Activated gamma-delta T cell treated with Interleukin-2 at 50 U/mL for 16 hours (primary cell): ENCODE results near the gene ANKRD44.

ENCODE experiments used
- DNase-seq: peaks from one replicate; pipeline ENCODE4 v3.0.0-alpha.2; 2020

Gene ANKRD44

GRCh38 chr2:197236159-197236558 is 74.4 kb downstream of the ANKRD44 start:
- DNase-seq, result no peak

GRCh38 chr2:197235711-197236110 is 74.9 kb downstream of the ANKRD44 start:
- no peak for DNase-seq

- no peak for DNase-seq
These were observed 75.8 kb downstream of the ANKRD44 start for GRCh38 chr2:197234671-197235191.

- no peak for DNase-seq
These were observed 77.1 kb downstream of the ANKRD44 start for GRCh38 chr2:197233473-197233872.

- DNase-seq, result no peak
These were observed 78.6 kb downstream of the ANKRD44 start for GRCh38 chr2:197232010-197232409.

GRCh38 chr2:197229509-197230443 is 80.8 kb downstream of the ANKRD44 start:
- no peak for DNase-seq

GRCh38 chr2:197223451-197223850 is 87.1 kb downstream of the ANKRD44 start:
- DNase-seq, result no peak

GRCh38 chr2:197219636-197220035 is 90.9 kb downstream of the ANKRD44 start:
- DNase-seq, result no peak

- DNase-seq, result no peak
These were observed 93.0 kb downstream of the ANKRD44 start for GRCh38 chr2:197217541-197217940.

- DNase-seq, result no peak
These were observed 94.1 kb downstream of the ANKRD44 start for GRCh38 chr2:197216361-197216979.

- DNase-seq, result no peak
These were observed 94.7 kb downstream of the ANKRD44 start for GRCh38 chr2:197215748-197216360.

- no peak for DNase-seq
These were observed 98.0 kb downstream of the ANKRD44 start for GRCh38 chr2:197212344-197213262.

GRCh38 chr2:197211881-197212342 is 98.7 kb downstream of the ANKRD44 start:
- no peak for DNase-seq

- DNase-seq, result no peak
These were observed 100.2 kb downstream of the ANKRD44 start for GRCh38 chr2:197210430-197210829.

- peak; percentile 39 for DNase-seq
These were observed 100.7 kb downstream of the ANKRD44 start for GRCh38 chr2:197209742-197210408.

GRCh38 chr2:197209246-197209645 is 101.3 kb downstream of the ANKRD44 start:
- DNase-seq, result no peak

- DNase-seq, result no peak
These were observed 101.7 kb downstream of the ANKRD44 start for GRCh38 chr2:197208841-197209240.

GRCh38 chr2:197208024-197208423 is 102.6 kb downstream of the ANKRD44 start:
- DNase-seq, result no peak

- DNase-seq, result no peak
These were observed 103.0 kb downstream of the ANKRD44 start for GRCh38 chr2:197207598-197207997.

GRCh38 chr2:197207106-197207505 is 103.5 kb downstream of the ANKRD44 start:
- no peak for DNase-seq

GRCh38 chr2:197205585-197206215 is 104.9 kb downstream of the ANKRD44 start:
- peak; percentile 67 for DNase-seq
